Esophagus squamous epithelium (tissue), 4 donors: Measurements from ENCODE around the gene RABGEF1.
"Not testable (repeated sequence)": the region's sequence is repeated elsewhere in the genome, so short reads cannot be mapped to it uniquely, and the experiment has no call there.

Experiments used
- POLR2A ChIP-seq, 4 donors: fragments of 450-650 bp; IDR thresholded peaks; one replicate each; pipeline ENCODE4 v1.6.1; 2017; ENCODE audit warnings: antibody characterized with exemption in 4 of 4, mild to moderate bottlenecking in 4 of 4, moderate library complexity in 3 of 4
- TF ChIP-seq, protein P1 (sequence below), 6 experiments: fragments of 450-650 bp in 4 of 6; fragments of 200-600 bp in 2 of 6; sonication (generic) in 2 of 6; IDR thresholded peaks; one replicate each; pipeline ENCODE4 v1.5.1; 2016 to 2019; ENCODE audit warnings: antibody characterized with exemption in 6 of 6, mild to moderate bottlenecking in 4 of 6, moderate library complexity in 4 of 6

DNA sequence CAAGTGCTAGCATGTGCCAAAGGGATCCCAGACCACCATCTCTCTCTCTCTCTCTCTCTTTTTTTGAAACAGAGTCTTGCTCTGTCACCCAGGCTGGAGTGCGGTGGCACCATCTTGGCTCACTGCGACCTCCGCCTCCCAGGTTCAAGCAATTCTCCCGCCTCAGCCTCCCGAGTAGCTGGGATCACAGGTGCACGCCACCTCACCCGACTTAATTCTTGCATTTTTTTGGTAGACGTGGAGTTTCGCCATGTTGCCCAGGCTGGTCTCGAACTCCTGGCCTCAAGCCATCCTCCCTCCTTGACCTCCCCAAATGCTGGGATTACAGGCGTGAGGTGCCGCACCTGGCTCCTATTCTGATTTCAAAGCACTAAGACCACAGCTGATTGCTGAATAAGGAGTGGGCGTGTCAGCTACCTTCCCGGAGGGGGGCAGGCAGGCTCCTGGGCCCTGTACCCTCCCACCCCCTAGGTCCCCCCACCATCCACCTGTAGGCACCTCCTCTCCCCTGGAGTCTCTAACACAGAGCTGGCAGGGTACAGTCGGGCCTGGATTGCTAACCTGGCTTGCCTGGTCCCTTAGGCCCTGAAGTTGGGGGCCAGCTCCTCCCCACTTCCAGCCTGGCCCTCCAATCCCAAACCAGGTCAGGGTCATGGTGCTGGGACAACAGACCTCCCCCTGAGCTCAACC is 74.8 kb downstream of the RABGEF1 start:
- TF ChIP-seq, protein P1, sequence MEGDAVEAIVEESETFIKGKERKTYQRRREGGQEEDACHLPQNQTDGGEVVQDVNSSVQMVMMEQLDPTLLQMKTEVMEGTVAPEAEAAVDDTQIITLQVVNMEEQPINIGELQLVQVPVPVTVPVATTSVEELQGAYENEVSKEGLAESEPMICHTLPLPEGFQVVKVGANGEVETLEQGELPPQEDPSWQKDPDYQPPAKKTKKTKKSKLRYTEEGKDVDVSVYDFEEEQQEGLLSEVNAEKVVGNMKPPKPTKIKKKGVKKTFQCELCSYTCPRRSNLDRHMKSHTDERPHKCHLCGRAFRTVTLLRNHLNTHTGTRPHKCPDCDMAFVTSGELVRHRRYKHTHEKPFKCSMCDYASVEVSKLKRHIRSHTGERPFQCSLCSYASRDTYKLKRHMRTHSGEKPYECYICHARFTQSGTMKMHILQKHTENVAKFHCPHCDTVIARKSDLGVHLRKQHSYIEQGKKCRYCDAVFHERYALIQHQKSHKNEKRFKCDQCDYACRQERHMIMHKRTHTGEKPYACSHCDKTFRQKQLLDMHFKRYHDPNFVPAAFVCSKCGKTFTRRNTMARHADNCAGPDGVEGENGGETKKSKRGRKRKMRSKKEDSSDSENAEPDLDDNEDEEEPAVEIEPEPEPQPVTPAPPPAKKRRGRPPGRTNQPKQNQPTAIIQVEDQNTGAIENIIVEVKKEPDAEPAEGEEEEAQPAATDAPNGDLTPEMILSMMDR (IDR thresholded peaks at IDR 0.05): not testable (repeated sequence)
- TF ChIP-seq POLR2A (IDR thresholded peaks at IDR 0.05): not testable (repeated sequence)
